RCC 7860 (cell line): ENCODE results near the gene STAG1.
"Not testable (repeated sequence)": the region's sequence is repeated elsewhere in the genome, so short reads cannot be mapped to it uniquely, and the experiment has no call there.

Experiments
- DNase-seq: peaks from one replicate; pipeline ENCODE4 v3.0.0-alpha.2; 2015; ENCODE audit warnings: low spot score
- FAIRE-seq: peaks from 2 replicates; lab custom pipeline; 2012; peaks lifted over from hg19 to GRCh38; lab: Jason Lieb, UNC

Gene STAG1

DNA sequence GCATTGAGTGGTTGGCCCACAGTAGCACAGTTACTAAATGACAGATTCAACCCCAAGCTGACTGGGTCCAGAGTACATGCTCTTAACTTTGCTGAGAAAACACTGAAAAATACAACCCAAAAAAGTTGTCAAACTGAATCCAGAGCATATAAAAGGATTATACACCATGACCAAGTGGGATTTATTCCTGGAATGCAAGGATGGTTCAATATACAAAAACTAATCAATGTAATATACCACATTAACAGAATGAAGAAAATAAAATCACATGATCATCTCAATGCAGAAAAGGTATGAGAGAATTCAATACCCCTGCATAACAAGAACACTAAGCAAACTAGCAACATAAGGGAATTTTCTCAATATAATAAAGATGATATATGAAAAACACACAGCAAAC lies 98.5 kb downstream of the STAG1 start:
- FAIRE-seq = no peak

DNA sequence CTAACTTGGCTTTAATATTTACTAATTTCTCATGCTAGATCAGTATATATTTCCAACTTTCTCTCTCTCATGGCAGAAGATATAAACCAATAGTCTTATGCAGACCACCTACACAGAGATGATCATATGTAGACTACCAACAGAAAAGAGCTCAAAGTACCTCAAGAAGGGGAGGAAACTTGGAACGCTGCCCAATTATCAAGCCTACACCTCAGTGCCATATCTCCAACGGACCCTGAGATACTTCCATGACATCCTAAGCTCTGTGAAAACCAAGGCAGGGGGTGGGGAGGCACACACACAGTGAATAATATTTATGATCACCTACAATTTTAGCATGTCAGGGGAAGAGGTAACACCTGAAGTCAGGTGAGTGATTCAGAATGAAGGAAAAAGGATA lies 100.6 kb downstream of the STAG1 start:
- no peak for DNase-seq

More for the DNA sequence above, 98.5 kb downstream of the STAG1 start:
- no peak for DNase-seq

DNA sequence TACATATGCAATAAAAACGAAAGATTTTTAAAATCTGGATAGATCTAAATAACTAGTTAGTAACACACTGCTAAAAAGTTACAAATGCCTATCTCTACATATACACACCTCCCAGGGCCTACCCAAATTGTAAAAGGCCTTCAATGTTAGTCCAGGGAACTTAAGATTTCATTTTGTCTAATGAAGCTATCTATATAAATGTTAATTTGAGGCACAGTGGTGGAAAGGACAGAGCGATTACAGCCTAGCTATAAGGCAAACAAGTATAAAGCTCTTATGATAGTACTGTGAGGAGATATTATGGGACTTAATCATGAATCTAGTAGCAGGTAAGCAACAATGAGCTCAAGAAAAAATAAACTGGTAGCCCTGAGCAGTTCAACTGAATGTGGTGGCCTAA lies 101.7 kb downstream of the STAG1 start:
- no peak for FAIRE-seq
- DNase-seq = no peak

More for the DNA sequence above, 100.6 kb downstream of the STAG1 start:
- no peak for FAIRE-seq

DNA sequence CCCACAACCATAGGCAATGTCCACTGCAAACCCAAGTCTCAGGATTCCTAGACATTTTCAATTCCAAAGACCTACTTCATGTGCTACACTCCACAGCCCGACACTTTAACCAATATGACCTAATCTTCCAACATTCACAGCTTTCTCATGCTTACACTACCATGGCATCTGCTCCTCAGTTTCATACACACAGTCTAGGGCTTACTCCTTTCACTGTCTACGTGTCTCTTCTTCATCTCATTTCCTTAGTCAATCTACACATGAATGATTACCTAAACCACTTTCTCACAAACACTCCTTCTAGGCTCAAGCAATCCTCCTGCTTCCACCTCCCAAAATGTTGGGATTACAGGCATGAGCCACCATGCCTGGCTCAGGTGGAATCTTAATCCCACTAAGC lies 106.3 kb downstream of the STAG1 start:
- FAIRE-seq = no peak
- DNase-seq = no peak

DNA sequence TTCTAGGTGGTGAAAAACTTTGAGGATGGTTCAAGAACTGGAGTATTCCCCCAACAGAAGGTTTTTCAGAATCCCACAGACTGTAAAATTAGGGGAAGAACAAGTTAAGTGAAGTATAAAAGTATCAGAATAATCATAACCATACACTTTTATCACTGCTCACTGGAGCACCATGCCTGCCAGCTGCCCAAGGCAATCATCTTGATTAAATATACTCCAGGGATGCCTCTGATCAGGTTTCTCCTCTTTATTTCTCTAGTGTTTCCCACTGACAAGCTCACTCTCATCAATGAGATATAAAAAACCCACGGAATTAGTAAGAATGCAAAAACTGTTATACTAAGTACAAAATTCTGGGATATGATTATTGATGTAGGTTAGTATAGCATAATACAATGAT lies 108.0 kb downstream of the STAG1 start:
- FAIRE-seq (no peak), DNase-seq (no peak)

DNA sequence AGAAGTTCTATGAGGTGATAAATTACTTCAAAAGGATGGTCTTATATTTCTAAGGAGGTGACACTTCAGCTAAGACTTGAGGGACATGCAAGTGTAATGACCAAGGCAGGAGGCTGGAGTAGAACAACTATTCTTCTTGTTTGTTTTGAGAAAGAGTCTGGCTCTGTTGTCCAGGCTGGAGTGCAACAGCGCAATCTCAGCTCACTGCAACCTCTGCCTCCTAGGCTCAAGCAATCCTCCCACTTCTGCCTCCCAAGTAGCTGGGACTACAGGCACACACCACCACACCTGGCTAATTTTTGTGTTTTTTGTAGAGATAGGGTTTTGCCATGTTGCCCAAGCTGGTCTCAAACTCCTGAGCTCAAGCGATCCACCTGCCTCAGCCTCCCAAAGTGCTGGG lies 108.8 kb downstream of the STAG1 start:
- not testable (repeated sequence) for FAIRE-seq, DNase-seq

DNA sequence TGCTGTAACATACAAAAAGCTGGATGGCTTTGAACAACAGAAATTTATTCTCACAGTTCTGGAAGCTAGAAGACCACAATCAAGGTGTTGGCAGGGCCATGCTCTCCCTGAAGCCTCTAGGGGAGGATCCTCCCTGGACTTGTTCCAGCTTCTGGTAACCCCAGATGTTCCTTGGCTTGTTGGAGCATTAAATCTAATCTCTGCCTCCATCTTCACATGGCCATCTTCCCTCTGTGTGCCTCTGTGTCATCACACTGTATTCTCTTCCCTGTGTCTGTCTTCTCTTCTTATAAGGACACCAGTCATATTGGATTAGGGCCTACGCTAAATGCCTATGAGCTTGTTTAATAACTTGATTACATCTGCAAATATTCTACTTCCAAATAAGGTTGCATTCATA lies 109.5 kb downstream of the STAG1 start:
- DNase-seq = no peak
- no peak for FAIRE-seq

DNA sequence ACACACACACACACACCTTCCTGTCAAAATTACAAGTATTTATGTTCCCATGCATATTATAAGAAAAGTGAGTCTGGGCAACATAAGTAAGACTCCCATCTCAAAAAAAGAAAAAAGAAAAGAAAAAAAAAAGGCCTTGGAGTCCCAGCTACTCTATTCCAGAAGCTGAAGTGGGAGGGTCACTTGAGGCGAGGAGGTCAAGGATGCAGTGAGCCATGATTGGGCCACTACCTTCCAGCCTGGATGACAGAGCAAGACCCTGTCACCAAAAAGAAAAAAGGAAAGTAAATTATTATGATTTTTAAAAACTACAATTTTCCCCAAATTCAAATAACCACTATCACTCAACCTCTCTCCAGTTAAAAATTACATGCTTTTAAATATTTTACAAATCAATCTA lies 113.1 kb downstream of the STAG1 start:
- no peak for DNase-seq
- no peak for FAIRE-seq

DNA sequence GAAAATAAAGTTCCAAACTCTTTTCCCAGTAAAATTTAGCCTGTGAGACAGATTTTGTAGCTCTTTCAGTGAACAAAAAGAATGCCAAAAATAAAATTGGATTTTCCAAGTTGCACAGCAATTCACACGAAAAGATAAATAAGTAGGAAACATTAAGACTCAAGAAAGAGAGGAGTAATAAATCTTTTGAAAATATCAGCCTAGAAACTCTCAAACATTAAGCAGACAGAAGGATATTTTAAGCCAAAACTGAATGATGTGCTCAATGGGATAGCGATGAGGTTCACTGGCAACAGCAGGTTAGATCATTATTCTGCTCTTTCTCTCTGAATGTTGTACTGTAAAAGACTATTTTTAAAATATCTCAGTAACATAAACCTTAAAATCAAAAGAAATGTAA lies 115.0 kb downstream of the STAG1 start:
- DNase-seq (no peak), FAIRE-seq (no peak)

DNA sequence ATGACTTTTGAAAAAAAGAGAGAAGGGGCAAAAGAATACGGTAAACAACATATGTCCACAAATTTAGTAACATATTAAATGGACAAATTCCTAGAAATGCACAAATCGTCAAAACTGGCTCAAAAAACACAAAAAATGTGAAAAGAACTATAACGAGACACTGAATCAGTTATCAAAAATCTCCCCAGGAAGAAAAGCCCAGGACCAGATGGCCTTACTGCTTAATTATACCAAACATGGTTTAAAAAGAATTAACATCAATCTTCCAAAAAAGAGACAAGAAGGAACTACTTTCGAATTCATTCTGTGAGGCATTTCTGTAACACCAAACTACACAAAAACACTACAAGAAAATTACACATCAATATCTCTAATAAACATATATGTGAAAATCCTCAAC lies 117.4 kb downstream of the STAG1 start:
- no peak for FAIRE-seq

DNA sequence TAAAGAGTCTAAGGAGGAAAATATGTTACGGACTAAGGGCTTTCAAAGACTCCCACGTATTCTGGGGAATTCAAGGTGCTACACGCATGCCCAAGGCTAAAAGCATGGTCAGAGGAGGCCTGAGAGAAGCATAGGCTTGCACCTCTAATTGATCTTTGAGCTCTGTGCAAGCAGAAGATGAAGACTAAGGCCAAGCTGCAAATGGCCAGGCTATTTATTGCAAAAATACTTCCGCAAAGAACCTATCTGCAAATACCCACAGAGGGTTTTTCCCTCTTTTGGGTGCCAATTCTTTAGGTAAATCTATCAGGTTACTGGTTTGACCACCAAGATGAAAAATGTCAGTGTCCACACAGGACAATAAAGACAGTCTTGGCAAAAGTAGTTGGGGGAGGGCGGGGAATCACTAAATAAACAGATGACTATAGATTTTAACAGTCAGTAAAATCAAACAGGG lies 119.5 kb downstream of the STAG1 start:
- DNase-seq (no peak), FAIRE-seq (no peak)

More for the DNA sequence above, 117.4 kb downstream of the STAG1 start:
- DNase-seq = no peak

DNA sequence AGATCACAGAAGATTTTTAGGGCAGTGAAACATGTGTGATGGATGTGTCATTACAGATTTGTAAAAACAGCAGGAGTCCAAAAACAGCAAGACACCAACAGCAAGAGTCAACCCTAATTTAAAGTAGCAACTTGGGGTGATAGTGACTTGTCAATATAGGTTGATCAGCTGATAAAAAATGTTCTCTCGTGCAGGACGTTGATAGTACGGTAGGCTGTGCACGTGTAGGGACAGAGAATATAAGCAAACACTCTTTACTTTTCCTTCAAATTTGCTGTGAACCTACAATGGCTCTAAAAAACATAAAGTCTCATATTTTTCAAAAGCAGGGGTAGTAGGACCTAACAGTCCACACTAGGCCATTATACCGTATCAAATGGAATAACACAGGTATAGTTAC lies 120.8 kb downstream of the STAG1 start:
- no peak for DNase-seq
- FAIRE-seq = no peak

DNA sequence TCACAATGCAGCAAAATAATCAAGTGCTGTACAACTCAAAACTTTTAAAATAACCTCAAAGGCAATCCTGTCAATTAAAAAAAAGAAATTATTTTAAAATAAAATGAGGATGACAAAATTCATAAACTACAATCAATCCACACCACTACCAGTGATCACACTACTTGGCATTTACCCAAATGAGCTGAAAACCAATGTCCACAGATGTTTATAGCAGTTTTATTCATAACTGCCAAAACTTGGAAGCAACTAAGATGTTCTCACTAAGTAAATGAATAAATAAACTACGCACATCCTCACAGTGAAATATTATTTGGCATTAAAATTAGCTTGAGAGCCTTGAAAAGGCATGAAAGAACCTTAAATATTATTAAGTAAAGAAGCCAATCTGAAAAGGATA lies 121.3 kb downstream of the STAG1 start:
- FAIRE-seq (no peak), DNase-seq (no peak)

DNA sequence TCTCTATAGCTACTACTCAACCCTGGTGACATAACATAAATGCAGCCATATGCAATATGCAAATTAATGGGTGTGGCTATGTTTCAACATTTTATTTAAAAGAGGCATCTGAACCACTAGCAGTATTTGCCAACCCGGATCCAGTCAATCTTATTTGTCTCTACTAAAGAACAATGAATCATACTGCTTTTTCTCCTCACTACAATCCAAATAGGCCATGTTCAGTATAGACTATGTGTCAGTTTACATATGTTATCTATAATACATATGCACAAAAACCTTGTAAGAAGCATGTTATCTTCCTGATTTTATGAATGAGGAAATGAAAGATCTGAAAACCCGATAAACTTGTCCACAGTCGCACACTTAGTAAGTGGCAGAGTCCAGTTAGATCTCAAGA lies 125.7 kb downstream of the STAG1 start:
- FAIRE-seq (no peak), DNase-seq (no peak)

DNA sequence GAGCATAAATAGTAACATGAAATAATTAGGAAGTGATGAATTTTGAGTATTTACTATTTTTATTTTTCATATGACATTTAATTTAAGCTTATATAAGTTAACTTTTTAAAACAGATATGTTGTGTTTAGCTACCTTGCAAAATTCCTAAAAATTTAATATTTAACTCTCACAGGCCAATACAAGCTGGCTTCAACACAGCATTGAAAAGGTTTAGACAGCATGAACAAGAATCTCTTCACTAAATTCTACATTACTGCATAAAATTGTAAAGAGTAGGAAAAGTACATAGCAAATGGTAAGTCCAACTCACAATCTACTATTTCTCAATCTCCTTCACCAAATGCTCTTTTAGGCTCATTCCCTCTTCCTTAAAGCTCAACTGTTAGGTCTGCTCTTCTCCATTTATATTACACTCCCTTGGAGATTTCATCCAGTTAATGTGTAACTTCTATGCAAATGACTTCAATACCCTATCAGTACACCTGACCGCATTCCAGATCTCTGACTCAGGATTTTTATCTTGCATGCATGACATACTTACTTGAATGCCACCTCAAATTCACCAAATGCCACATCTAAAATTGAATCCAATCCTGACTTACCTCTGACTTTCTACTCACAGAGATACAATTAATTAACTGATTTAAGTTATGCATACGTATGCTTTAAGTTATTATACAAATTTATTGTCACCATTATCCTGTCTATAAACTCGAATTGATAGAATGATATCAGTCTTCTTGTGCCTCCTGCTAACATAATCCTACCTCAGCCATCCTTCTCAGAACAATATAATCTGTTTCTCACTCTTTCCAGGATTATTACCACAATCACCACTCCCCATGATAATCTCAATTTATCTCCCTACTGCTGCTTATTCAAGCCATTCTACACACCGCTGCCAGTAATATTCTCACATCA lies 127.0 kb downstream of the STAG1 start:
- FAIRE-seq = peak; percentile 94
- DNase-seq = peak; percentile 91

DNA sequence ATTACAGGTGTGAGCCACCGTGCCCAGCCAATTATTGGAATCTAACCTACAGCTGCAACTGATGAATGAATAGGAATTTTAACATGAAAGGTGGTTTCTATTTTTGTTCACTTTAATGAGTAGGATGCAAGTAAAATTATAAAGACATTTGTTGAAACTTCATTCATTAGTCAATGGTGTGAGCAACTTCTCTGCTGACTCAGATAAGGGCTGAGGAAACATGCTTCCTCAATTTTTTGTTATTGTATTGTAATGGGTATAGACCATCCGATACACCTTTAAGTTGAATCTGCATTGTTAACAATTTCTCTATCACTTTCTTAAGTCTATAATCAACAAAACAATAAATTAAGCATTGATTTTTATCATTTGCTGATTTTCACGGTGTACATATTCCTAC lies 127.8 kb downstream of the STAG1 start:
- FAIRE-seq (no peak), DNase-seq (no peak)

DNA sequence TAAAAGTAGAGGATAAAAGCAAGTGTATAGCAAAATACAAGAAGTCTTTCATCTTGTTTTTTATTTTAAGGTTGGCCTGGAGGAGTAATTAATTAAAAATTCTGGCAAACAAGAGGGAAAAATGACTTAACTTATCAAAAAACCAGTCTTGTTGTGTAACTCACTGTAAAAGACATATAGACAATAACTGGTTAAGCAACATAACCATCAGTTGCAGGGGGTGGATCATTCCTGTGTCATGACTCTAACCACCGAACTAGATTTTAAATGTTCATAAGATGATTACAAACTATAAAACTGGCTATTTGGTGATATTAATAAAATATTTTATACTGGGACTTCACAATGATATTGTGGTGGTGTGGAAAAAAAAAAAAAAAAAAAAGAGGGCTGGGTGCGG lies 130.6 kb downstream of the STAG1 start:
- no peak for DNase-seq
- FAIRE-seq = no peak

DNA sequence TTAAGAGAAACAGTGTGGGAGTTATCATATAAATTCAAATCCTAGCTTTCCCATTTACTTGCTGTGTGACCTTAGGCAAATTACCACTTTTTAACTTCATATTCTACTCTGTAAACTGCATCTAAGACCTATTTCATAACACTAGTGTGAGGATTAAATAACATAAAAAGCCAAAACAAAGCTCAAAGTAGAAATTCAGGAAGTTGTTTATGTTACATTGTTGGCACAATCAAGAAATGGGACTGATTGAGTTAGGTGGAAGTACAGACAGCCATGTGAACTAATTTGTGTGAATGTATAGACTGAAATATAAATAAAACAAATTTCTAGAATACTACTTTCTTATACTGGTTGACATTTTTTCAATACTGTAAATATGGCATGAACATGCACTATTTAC lies 131.7 kb downstream of the STAG1 start:
- FAIRE-seq (no peak), DNase-seq (no peak)

DNA sequence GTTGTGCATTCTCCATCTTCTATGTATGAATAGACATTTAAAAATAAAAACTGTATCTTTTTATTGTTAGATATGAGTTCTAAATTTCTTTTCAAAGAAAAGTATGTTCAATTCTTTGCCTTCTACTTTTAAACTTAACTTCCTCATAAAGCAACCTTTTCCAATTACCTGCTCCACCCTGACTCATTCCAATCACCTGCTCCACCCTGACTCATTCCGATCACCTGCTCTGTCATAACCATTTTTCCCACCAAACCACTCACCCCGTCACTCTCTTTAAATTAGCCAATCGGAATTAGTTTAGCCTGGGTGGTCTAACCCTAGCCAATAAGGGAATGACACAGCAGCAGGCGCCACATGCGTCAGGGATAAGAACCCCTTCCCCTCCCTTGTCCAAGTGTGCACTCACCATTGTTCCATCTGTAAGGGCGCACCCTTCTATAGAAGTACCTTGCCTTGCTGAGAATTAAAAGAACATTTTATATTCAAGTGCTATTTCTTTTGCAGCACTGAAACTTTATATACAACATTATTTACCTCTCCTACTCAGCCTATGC lies 134.1 kb downstream of the STAG1 start:
- not testable (repeated sequence) for DNase-seq, FAIRE-seq

DNA sequence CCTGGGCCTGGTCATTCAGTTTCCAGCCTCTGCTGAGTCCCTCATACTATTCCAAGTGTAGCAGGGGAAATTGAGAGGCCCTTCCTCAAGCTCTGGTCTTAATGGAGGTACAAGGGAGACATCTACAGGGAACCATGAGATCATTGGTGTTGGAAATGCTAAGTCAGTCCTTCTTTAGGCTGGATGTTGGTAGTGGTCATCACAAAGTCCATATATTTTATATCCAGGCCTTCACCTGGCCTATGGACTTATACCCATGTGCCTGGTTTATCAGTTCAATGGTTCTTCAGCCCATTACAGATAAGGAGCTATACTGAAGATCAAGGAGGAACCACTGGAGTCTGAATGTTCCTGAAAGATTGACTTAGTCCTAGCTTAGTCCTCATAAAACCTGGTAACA lies 135.0 kb downstream of the STAG1 start:
- FAIRE-seq (no peak), DNase-seq (no peak)

DNA sequence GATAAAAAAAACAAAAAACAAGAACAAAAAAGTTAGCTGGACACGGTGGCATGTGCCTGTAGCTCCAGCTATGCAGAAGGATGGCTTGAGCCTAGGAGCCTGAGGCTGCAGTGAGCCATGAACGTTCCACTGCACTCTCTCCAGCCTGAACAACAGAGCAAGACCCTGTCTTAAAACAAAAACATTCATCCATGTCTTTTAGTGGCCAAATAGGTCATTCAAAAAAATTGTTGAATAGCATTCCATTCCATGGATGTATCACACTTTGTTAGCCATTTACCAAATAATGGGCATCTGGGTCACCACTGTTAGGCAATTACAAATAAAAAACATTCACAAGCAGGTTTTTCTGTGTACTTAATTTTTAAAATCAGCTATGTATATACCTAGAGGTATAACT lies 139.7 kb downstream of the STAG1 start:
- DNase-seq (no peak), FAIRE-seq (no peak)

DNA sequence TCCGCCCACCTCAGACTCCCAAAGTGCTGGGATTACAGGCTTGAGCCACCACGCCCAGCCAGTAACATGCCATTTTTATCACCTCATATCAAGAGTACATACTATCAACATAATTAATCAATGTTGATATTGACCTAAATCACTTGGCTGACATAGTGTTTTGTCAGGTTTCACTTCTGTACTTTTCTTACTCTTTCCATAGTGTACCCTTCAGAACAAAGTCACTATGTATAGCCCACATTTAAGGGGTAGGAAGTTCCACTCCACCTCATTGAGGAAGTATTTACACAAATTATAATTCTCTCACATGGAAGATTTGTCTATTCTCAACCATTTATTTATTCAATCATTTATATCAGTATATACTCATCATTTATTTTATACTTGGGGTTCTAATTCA lies 145.2 kb downstream of the STAG1 start:
- FAIRE-seq = no peak
- no peak for DNase-seq
